H1 (cell line): ENCODE results near the gene ZNF23. TPM values are rescaled to one million over a fixed set of nuclear protein-coding genes. Genes with fewer than 3 reads are reported as not detected.

Experiments used
- CTCF ChIA-PET: fragments of 300-600 bp; sonication (Branson Sonifier 250); formaldehyde crosslinking; loops from one replicate; lab custom pipeline; 2021; ENCODE audit not compliant: partially characterized antibody; lab: Charles Lee
- POLR2A ChIA-PET: fragments of 300-600 bp; sonication (Branson Sonifier 250); formaldehyde crosslinking; loops from one replicate; lab custom pipeline; 2021; ENCODE audit warnings: inconsistent platforms; ENCODE audit not compliant: partially characterized antibody; lab: Charles Lee
- DNase-seq, 2 experiments: peaks; one replicate each; pipeline versions ENCODE4 v3.0.0 to v3.0.0-alpha.2; 2010 to 2022; ENCODE audit warnings: low spot score in 2 of 2, low read depth in 1 of 2, mixed read lengths in 1 of 2
- FAIRE-seq: peaks from 2 replicates; lab custom pipeline; 2011; peaks lifted over from hg19 to GRCh38; lab: Jason Lieb, UNC
- H2AFZ ChIP-seq: 2 replicates; pipeline ENCODE4 v1.8.1; 2012; ENCODE audit warnings: low read length, inconsistent platforms
- H2AK5ac ChIP-seq: 2 replicates; pipeline ENCODE4 v1.6.1; 2013; ENCODE audit warnings: low read depth, low read length
- H2BK120ac ChIP-seq: replicated peaks from 2 replicates; pipeline ENCODE3; 2013; ENCODE audit warnings: low read depth, low read length, inconsistent platforms
- H2BK12ac ChIP-seq: 2 replicates; pipeline ENCODE4 v1.6.1; 2013; ENCODE audit warnings: low read depth, low read length
- H2BK15ac ChIP-seq: 2 replicates; pipeline ENCODE4 v1.6.1; 2013; ENCODE audit warnings: low read length
- H2BK20ac ChIP-seq: 2 replicates; pipeline ENCODE4 v1.6.1; 2013; ENCODE audit warnings: low read length
- H2BK5ac ChIP-seq: 2 replicates; pipeline ENCODE4 v1.6.1; 2013; ENCODE audit warnings: low read depth, low read length
- H3K14ac ChIP-seq: 2 replicates; pipeline ENCODE4 v1.6.1; 2013; ENCODE audit warnings: inconsistent platforms; ENCODE audit not compliant: insufficient read length
- H3K18ac ChIP-seq: 2 replicates; pipeline ENCODE4 v1.6.1; 2013; ENCODE audit warnings: low read length; ENCODE audit errors: extremely low read depth
- H3K23ac ChIP-seq: 2 replicates; pipeline ENCODE4 v1.6.1; 2013; ENCODE audit warnings: inconsistent platforms; ENCODE audit not compliant: insufficient read length
- H3K23me2 ChIP-seq: 2 replicates; pipeline ENCODE4 v1.6.1; 2013; ENCODE audit warnings: low read depth, low read length
- H3K27ac ChIP-seq: 2 replicates; pipeline ENCODE4 v1.6.1; 2011; ENCODE audit warnings: low read depth, low read length, inconsistent platforms
- H3K27me3 ChIP-seq, 4 experiments: replicated peaks in 1 of 4; 1 replicate in 1 of 4; 2 replicates in 3 of 4; pipeline versions ENCODE4 v1.6.1 to v1.8.1; 2011 to 2013; ENCODE audit warnings: low read length in 3 of 4, mild to moderate bottlenecking in 3 of 4, inconsistent platforms in 2 of 4, mixed read lengths in 2 of 4, moderate library complexity in 1 of 4; ENCODE audit not compliant: control insufficient read depth in 3 of 4, insufficient read depth in 3 of 4; ENCODE audit errors: extremely low read depth in 1 of 4
- H3K36me3 ChIP-seq, 4 experiments: 2 replicates each; pipeline versions ENCODE4 v1.6.1 to v1.8.1; 2011 to 2013; ENCODE audit warnings: mild to moderate bottlenecking in 4 of 4, low read length in 3 of 4, moderate library complexity in 2 of 4, control low read depth in 1 of 4, inconsistent platforms in 1 of 4; ENCODE audit not compliant: insufficient read depth in 4 of 4, control insufficient read depth in 2 of 4
- H3K4ac ChIP-seq: replicated peaks from 2 replicates; pipeline ENCODE3; 2013; ENCODE audit warnings: low read length, low read depth, mixed read lengths, inconsistent platforms; ENCODE audit not compliant: insufficient read length
- H3K4me1 ChIP-seq, 4 experiments: replicated peaks in 1 of 4; 1 replicate in 1 of 4; 2 replicates in 3 of 4; pipeline versions ENCODE4 v1.6.1 to v1.8.1; 2011 to 2013; ENCODE audit warnings: low read length in 3 of 4, inconsistent platforms in 2 of 4, mixed read lengths in 1 of 4; ENCODE audit not compliant: insufficient read depth in 4 of 4, control insufficient read depth in 3 of 4
- H3K4me2 ChIP-seq, 2 experiments: 2 replicates each; pipeline versions ENCODE4 v1.6.1 to v1.8.1; 2011 to 2013; ENCODE audit warnings: low read depth in 2 of 2, low read length in 2 of 2, control low read depth in 1 of 2, inconsistent platforms in 1 of 2, mild to moderate bottlenecking in 1 of 2; ENCODE audit not compliant: insufficient read depth in 1 of 2
- H3K4me3 ChIP-seq, 4 experiments: fragments of 200-600, 300-600 bp in 1 of 4; sonication (generic), shearing (Covaris generic), sonication (Bioruptor Twin) in 1 of 4; 2 replicates each; pipeline versions ENCODE4 v1.5.1 to v1.8.1; 2011 to 2016; ENCODE audit warnings: low read length in 4 of 4, low read depth in 3 of 4, control low read depth in 2 of 4, inconsistent platforms in 2 of 4, mild to moderate bottlenecking in 2 of 4, mixed read lengths in 1 of 4, moderate library complexity in 1 of 4; ENCODE audit not compliant: insufficient read depth in 2 of 4; ENCODE audit errors: extremely low read depth in 1 of 4
- H3K56ac ChIP-seq: replicated peaks from 2 replicates; pipeline ENCODE3; 2013; ENCODE audit warnings: low read depth, mild to moderate bottlenecking, mixed read lengths, low read length, inconsistent platforms; ENCODE audit not compliant: insufficient read length
- H3K79me1 ChIP-seq: 2 replicates; pipeline ENCODE4 v1.6.1; 2013; ENCODE audit warnings: low read depth, low read length, control low read depth
- H3K79me2 ChIP-seq, 2 experiments: 2 replicates each; pipeline versions ENCODE4 v1.6.1 to v1.8.1; 2012 to 2013; ENCODE audit warnings: low read length in 2 of 2, mild to moderate bottlenecking in 2 of 2, inconsistent platforms in 1 of 2; ENCODE audit not compliant: insufficient read depth in 2 of 2, control insufficient read depth in 1 of 2
- H3K9ac ChIP-seq, 4 experiments: replicated peaks in 1 of 4; 1 replicate in 1 of 4; 2 replicates in 3 of 4; pipeline versions ENCODE4 v1.6.1 to v1.8.1; 2011 to 2013; ENCODE audit warnings: low read depth in 3 of 4, low read length in 3 of 4, control low read depth in 2 of 4, mild to moderate bottlenecking in 2 of 4, moderate library complexity in 2 of 4, inconsistent platforms in 1 of 4; ENCODE audit errors: extremely low read depth in 1 of 4
- H3K9me3 ChIP-seq, 2 experiments: 2 replicates each; pipeline versions ENCODE4 v1.6.1 to v1.8.1; 2012 to 2013; ENCODE audit warnings: mild to moderate bottlenecking in 2 of 2, moderate library complexity in 2 of 2, control low read depth in 1 of 2, inconsistent platforms in 1 of 2, low read depth in 1 of 2, low read length in 1 of 2, mixed read lengths in 1 of 2; ENCODE audit not compliant: insufficient read depth in 2 of 2
- H4K20me1 ChIP-seq, 2 experiments: replicated peaks in 1 of 2; 2 replicates each; pipeline versions ENCODE3 to v1.8.1; 2011 to 2013; ENCODE audit warnings: inconsistent platforms in 2 of 2, low read length in 2 of 2, mild to moderate bottlenecking in 1 of 2; ENCODE audit not compliant: insufficient read depth in 2 of 2, control insufficient read depth in 1 of 2
- H4K5ac ChIP-seq: 2 replicates; pipeline ENCODE4 v1.6.1; 2013; ENCODE audit warnings: low read length, low read depth, mixed read lengths, inconsistent platforms; ENCODE audit not compliant: insufficient read length
- H4K8ac ChIP-seq: 2 replicates; pipeline ENCODE4 v1.8.0; 2013; ENCODE audit warnings: mild to moderate bottlenecking, moderate library complexity, low read length, inconsistent platforms; ENCODE audit not compliant: insufficient read depth; ENCODE audit errors: extremely low read depth
- H4K91ac ChIP-seq: replicated peaks from 2 replicates; pipeline ENCODE3; 2013; ENCODE audit warnings: low read length, mixed read lengths, inconsistent platforms; ENCODE audit not compliant: insufficient read length
- SRF ChIP-seq: IDR thresholded peaks from 2 replicates; pipeline ENCODE4 v1.6.1; 2011; ENCODE audit warnings: mild to moderate bottlenecking, low read depth, low read length, moderate library complexity
- WGBS, 2 experiments: shearing (Covaris generic) in 1 of 2; methylation state at CpG; one replicate each; pipeline versions ENCODE4 v1.1.6 to v1.1.7; 2013 to 2015; ENCODE audit warnings: low lambda C conversion rate in 2 of 2, mixed read lengths in 2 of 2, inconsistent platforms in 1 of 2, low coverage in 1 of 2, missing lambda C conversion rate in 1 of 2; ENCODE audit not compliant: insufficient replicate concordance in 2 of 2, insufficient coverage in 1 of 2, insufficient read length in 1 of 2; ENCODE audit errors: extremely low coverage in 1 of 2, missing lambda C conversion rate in 1 of 2; 5-methylcytosine and 5-hydroxymethylcytosine counted together
- polyA plus RNA-seq, 7 experiments: library from polyadenylated mRNA; depleted of rRNA in 3 of 7; stranded (reverse) in 5 of 7; unstranded in 2 of 7; fragments of >200 nt in 5 of 7; fragments of 200-250 nt in 2 of 7; gene quantifications; 1 replicate in 5 of 7; 2 replicates in 1 of 7; 4 replicates in 1 of 7; pipeline versions ENCODE4 v1.2.1 to v1.2.3, GENCODE V29; 2011 to 2013; ENCODE audit warnings: missing spikeins in 2 of 7, mixed read lengths in 2 of 7
- total RNA-seq: library from RNA; stranded (reverse); fragmentation: NEBNext Ultra II Directional; extraction: Animal tissue kit (Norgen Biotek cat#: 25700); gene quantifications from 2 replicates; pipeline ENCODE4 v1.2.1, GENCODE V29; 2021

ZNF23 gene
- total and polyA plus RNA-seq, 2 of the 8 experiments (the other 6 are each of a cell fraction or from before 2014, with no cell fraction given) = 2.4 to 10.2 TPM

DNA sequence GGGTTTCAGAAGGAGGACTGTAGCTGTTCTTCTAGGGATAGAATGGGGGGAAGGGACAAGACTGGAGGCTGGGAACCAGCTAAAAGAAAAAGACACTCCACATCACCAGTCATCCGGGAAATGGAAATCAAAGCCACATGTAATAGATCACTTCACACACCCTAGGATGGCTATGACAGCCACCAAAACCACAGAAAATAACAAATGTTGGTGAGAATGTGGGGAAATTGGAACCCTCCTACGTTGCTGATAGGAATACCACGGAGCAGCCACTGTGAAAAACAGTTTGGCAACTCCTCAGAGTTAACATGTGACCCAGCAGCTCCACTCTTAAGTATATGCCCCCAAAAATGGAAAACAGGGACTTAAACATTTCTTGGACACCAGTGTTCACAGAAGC is 22.5 kb downstream of the ZNF23 start:
- peaks cover 3% of the 10 kb centered on the region; the same call in 1 of the 2 replicates for H3K23me2 ChIP-seq
- ChIA-PET CTCF (interaction anchor here (0.7 to 3.7 kb wide), 18 partner anchors 7 to 172 kb away, joined by 3 to 22 read pairs (median 5); no protein-coding TSS in a partner anchor), POLR2A (interaction anchor here (1.3 kb wide), 1 partner anchor 12 kb away, joined by 4 read pairs; no protein-coding TSS in a partner anchor)
- H4K20me1 ChIP-seq = no peaks in the 10 kb centered on the region
- no peak overlapping the region for H4K5ac ChIP-seq
- no peak overlapping the region for H2AK5ac ChIP-seq
- no peak overlapping the region for H2BK5ac ChIP-seq
- H3K4me3 ChIP-seq = no peak overlapping the region
- H3K18ac ChIP-seq = no peak overlapping the region
- H3K79me1 ChIP-seq = no peaks in the 10 kb centered on the region
- H2BK20ac ChIP-seq = no peak overlapping the region
- H3K79me2 ChIP-seq = no peaks in the 10 kb centered on the region
- H3K27me3 ChIP-seq = no peaks in the 10 kb centered on the region
- no peak overlapping the region for H2AFZ ChIP-seq
- H3K56ac ChIP-seq = no peak overlapping the region
- H3K4me1 ChIP-seq = no peaks in the 10 kb centered on the region; a peak in 1 of 7 replicates
- no peak overlapping the region for H3K23ac ChIP-seq
- H4K8ac ChIP-seq = no peak overlapping the region
- no peak overlapping the region for H2BK15ac ChIP-seq
- FAIRE-seq (no peak), DNase-seq (no peak)
- H2BK12ac ChIP-seq = no peak overlapping the region
- H3K9me3 ChIP-seq = peaks cover 0 to 3% of the 10 kb centered on the region in 2 experiments; a peak in 2 of 4 replicates
- H3K4ac ChIP-seq = no peak overlapping the region
- no peak overlapping the region for H3K4me2 ChIP-seq
- no peak overlapping the region for H3K14ac ChIP-seq
- H3K36me3 ChIP-seq = no peaks in the 10 kb centered on the region
- H4K91ac ChIP-seq = no peak overlapping the region
- H2BK120ac ChIP-seq = no peak overlapping the region
- whole genome bisulfite sequencing, 2 experiments = 74% methylated on average over 3 of the region's 3 CpGs; no CpG with 5 or more reads in 1 of the 2 experiments
- no peak overlapping the region for H3K27ac ChIP-seq
- no peak overlapping the region for H3K9ac ChIP-seq
- no peak for TF ChIP-seq SRF
